Head of caudate nucleus (tissue), 42 donors: ENCODE data around the gene MED10.
"Not testable (repeated sequence)": the region's sequence is repeated elsewhere in the genome, so short reads cannot be mapped to it uniquely, and the experiment has no call there.

Source experiments
- DNase-seq, 42 donors: peaks; one replicate each; pipeline versions ENCODE4 v3.0.0 to v3.0.0-alpha.2; 2020 to 2021; ENCODE audit warnings: mixed read lengths in 7 of 42
- intact Hi-C: fragments of 100-400 bp; cut with DNase I; formaldehyde crosslinking; loops from one replicate; pipeline ENCODE4 v1.15.0; 2022

The MED10 gene

DNA sequence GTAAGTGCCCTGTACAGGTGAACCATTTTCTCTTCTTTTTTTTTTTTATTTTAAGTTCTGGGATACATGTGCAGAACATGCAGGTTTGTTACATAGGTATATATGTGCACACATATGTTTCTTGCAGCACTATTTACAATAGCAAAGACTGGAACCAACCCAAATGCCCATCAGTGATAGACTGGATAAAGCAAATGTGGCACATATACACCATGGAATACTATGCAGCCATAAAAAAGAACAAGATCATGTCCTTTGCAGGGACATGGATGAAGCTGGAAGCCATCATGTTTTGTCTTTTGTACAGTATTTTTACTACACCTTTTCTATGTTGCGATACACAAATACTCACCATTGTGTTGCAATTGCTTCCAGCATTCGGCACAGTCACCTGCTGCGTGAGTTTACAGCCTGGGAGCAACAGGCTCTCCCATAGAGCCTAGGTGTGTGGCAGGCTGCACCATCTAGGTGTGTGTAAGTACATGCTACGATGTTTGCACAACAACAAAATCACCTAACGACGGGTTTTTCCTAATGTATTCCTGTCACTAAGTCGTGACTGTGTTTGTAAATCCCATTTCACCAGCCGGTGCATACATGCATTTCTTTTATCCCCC lies 20.4 kb downstream of the MED10 start:
- intact Hi-C loops = not testable (repeated sequence)
- peak in 2 of 42 donors; percentile 5 to 10 for DNase-seq

DNA sequence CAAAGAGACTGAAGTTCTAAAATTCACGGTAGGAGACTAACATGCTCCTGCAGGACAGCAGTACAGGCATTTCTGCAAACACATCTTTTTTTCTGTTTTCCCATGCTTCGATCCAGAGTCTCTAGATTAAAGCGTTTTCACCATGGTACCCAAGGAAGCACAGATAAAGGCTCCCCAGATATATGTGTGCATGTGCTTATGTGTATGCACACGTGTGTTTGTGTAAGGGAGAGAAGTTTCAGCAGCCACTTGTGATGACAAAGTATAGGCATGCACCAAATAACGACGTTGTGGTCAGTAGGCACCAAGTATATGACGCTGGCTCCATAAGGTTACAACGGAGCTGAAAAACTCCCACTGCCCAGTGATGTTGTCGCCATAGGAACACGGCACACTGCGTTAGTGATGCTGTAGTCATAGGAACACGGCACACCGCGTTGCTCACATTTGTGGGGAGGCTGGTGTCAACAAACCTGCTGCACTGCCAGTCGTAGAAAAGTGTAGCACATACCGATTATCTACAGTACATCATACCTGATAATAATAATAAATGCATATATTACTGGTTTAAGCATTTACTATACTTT lies 21.7 kb downstream of the MED10 start:
- intact Hi-C loops = no loop called here
- no peak for DNase-seq

DNA sequence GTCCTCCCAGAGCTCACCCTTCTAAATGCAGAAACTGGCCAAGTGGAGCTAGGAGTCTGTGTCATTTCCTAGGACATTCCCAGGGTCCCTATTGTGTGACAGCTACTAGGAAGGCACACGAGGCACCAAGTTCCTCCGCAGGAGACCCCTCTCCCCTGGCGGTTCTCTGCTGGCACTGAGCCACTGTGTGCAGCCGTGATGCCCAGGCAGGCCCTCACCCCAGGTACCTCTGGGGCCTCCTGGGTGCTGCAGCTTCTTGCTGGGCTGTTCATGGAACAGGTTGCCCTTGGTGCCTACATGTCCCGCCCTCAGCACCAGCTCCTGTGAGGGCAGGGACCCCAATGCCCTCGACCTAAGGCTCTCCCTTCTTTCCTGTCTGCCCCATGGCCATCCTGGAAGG lies 23.1 kb downstream of the MED10 start:
- no peak for DNase-seq
- intact Hi-C loops = no loop called here

DNA sequence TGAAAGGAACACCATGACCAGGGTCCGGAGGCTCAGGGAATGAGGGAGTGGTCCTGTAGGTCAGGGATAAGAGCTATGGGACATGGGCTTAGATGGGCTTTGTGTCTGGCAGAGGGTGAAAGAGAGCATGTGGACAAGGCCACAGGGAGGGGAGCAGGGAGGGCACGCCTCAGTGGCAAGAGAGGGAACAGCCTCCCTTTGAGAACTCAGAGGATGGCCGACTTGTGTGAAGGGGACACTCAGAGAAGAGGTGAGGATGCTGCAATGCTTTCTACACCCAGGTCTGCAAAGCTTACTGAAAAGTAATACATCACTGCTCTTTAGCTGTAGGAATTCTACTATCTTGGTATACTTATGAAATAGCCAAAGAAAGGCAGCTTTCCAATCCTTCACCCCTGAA lies 23.5 kb downstream of the MED10 start:
- intact Hi-C loops = no loop called here
- DNase-seq = no peak

DNA sequence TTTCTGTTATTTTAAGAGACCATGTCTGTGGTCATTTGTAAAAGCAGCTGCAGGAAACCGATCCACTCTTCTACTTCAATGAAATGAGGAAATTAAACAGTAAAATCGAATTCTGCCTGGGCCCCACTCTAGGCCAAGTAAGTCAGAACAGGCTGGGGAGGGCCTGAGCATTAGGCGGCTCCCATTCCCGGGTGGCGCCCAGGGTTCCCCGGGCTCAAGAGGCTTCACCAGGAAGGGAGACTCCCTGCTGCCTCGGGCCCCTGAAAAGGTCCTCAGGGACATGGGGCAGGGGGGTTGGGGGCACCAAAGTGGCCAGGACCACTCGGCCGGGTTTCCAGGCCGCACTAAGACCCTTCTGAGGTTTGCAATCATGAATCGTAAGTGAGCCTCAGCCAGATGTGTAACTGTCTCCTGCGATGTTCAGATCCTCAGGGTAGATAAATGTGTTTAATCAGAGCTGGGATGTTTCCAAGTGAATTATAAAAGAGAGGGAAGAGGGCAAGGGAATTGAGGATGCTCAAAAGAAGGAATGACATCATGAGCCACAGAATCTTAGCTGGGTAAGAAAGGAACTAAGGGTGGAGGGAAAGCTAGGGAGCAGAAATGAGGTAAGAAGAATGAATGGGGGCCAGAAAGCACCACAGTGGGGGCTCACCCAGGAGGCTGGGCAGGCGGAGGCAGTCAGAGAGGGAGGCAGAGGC lies 24.6 kb downstream of the MED10 start:
- intact Hi-C loops = no loop called here
- no peak for DNase-seq

DNA sequence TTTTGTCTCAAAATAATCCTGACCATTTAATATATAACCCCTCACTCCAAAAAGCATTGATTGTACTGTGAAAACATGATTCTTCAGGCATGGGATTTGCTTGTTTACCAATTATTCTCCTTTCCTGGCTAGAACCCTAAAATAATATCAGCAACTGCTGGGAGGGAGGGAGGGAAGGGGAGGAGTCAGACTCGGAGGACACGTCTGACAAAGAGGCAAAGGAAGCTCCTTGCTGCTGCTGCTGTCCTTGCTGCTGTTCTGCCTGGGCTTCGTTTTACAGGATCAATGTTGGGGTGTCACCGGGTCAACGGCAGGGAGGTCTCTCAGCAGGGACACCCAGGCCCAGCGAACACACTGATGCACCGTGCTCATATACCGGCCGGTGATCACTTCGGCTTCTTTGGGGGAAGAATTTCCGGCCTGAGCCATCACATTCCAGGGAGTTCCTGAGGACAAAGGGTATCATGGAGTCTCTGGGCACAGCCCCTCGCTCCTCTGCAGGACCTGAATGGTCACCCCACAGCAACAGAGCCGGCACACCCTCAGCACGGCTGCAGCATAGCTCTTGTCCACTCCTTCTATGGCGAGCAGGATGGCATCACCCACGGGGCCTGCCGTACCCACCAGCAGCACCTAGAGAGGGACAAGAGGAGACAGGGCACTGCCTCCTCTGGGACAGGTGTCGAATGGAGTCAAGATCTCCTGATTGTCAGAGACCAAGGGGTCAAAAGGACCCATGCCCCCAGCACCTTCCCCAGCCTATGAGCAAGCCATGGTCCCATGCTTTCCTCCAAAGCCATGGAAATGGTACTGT lies 27.9 kb downstream of the MED10 start:
- intact Hi-C loops = no loop called here
- DNase-seq = no peak

DNA sequence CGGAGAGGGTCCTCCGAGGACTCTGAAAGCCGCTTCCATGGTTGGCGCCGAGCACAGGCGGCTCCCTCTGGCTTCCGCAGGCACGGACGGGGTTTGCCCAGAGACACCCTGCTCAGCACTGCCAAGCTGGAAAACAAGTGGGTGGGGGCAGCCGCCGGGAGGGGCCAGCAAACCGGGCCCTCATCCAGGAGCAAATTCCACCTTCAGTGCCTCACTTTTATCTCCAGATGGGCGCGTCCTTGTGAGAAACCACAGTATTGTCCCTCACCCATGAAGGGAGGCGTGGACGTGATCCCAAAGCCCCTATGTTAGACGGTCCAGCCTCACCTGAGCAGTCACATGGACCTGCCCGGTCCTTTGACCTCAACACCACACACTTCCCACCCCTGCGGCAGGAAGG lies 29.0 kb downstream of the MED10 start:
- no peak for DNase-seq
- intact Hi-C loops = no loop called here

DNA sequence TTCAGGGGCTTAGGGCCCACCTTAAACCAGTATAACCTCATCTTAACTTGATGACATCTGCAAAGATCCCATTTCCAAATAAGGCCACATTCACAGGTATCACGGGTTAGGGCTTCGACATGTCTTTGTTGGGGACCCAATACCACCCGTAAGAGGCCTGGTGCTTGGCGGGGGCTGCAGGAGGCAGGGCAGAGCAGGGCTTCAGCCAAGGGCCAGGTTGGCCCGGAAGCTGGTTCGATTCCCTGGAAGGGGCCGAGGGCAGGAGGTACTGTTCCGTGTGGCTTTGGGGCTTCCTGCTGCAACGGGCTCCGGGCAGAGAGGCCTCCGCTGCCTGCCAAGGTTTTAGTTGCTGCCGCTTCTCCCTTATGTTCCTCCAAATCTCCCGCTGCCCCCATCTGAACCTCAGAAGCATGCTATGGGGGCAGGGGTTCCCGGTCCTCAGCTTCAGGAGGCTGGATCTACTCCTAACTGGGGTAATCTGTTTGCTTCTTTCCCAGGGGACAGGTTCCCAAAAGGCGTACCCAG lies 29.8 kb downstream of the MED10 start:
- intact Hi-C loops = no loop called here
- DNase-seq = no peak

DNA sequence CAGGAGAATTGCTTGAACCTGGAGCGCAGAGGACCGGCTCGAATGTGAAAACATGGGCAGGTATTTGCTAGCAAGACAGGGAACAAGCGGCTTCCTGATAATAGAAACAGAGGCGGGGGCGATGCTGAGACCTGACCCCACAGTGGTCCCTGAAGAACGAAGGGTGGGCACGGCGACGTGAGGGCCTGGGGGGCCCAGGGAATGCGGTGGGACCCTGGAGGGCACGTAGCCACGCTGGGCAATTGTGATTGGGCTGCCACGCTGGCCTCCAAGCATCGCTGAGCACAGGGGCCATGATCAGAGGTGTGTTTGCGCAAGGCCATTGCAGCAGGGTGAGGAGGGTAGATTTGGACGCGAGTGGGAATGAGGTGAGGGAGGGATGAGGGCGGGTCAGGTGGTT lies 30.7 kb downstream of the MED10 start:
- intact Hi-C loops = no loop called here
- DNase-seq = no peak

DNA sequence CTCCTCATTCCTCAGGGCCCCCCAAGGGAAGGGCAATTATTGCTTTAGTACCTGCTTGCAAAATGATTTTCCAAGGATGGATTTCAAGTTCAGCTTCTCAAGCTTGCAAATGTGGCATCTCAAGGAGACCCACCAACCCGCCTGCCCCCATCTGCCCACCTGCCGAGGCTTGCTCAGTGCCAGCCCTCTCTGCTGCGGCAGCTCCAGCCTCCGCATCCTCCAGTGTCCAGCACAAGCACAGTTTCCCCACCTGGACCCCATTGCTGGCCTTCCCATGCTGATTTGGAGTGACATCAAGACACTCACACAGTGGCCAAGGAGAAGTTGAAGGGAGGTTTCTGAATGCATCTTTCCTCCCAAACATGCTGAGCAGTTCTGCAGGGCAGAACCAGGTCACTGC lies 31.2 kb downstream of the MED10 start:
- intact Hi-C loops = no loop called here
- DNase-seq = no peak

DNA sequence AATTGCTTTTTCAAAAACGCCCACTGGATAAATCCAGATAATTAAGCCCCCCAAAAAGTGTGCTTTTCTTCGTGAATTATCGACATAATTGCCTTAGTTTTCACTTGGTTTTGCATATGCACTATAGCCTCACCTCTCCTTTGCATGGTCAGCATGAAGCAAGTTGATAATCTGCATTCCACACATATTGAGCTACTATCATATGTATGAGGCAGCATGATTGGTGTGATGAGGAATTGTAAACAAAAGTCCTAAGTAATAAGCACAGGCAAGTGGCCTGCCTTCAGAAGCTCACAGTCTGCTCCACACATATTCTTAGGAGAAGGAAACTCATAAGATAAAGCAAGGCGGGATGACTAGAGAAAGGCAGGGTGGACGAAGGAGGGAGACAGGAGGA lies 33.8 kb downstream of the MED10 start:
- DNase-seq = no peak
- intact Hi-C loops = no loop called here

DNA sequence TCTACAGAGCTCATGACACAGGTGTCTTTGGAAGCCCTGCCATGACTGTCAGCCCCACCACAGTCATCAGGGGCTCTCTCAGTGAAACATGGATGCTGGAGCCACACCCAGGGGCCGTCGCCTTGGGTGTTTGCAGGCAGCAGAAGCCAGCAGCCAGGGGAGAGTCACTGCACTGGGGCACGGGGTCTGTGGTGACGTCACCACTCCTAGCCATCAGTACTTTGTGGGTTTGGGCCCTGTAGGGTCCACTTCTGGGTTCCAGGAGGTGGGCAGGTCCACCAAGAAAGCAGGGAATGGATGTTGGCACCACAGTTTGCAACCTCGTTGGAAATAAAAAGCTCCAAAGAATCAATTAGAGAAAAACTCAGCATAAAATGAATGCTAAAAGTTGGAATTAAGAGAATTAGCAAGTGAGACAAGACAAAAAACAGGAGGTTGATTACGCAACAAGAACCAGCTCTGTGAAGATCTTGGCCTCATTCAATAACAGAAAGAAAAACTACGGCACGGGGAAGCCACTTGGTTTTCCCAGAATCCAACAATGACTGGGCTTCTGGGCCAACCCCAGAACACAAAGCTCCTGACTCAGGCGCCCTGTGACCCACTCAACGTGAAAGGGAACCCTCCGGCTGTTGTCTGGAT lies 34.3 kb downstream of the MED10 start:
- DNase-seq = peak in 2 of 42 donors; percentile 20 to 54
- intact Hi-C loops = no loop called here

DNA sequence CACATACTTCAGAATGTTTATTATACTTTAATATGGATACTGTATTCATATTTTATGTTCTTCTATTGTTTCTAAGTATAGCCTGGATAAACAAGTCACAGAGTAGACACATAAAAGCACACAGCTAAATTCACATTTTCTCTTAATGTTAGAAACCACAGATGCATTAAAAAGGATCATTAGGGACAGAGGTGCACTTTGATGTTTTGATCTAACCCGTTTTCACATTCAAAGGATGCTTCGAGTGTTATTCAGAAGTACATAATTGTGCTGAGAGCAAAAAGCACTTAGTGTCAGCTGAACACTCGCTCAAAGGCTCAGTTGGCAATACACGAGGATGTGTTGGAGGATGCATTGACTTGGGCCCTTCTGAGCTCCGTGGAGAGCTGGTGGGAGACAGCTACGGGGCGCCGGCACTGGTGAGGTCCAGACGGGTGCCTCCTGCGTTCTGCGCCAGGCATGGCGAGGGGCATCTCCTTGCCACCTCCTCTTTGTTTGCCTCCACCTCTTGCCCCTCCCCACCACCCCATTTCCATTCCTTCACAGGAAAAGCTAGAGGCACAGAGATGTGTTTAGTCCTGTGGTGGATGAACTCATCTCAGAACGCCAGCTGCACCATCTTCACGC lies 35.5 kb downstream of the MED10 start:
- DNase-seq = no peak
- intact Hi-C loops = no loop called here

DNA sequence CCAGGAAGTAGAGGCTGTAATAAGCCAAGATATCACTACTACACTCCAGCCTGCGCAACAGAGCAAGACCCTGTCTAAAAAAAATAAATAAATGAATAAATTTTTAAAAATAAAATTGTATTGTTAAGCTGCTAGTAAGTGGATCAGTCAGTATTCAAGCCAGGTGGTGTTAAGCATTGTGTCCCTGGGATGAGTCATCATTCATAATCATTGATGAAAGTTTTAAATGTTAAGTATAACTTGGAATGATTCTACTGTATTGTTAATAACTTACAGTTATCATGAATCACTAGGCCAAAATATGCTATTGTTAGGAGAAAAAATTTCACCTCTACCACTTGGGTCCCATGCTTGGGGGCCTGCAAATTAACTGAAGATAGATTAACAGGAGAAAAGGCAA lies 38.2 kb downstream of the MED10 start:
- DNase-seq = no peak
- intact Hi-C loops = no loop called here

DNA sequence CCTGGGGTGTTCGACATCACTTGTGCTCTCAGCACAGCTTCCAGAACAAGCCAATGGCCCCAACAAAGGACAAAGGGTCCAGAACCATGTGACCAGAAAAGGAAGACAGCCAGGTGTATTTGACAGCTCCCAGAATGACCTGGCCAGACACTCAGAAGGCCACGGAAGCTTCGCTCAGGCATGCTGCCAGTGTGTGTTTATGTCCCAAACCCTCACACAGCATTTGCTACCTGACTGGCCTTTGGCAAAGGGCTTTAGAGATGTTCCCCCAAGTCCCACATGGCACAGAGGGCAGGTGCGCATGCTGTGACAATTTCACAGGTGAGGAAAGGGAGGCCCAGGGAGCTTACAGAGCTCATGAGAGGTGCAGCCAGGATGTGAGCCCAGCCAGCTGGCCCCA lies 39.5 kb downstream of the MED10 start:
- DNase-seq = no peak
- intact Hi-C loops = no loop called here

DNA sequence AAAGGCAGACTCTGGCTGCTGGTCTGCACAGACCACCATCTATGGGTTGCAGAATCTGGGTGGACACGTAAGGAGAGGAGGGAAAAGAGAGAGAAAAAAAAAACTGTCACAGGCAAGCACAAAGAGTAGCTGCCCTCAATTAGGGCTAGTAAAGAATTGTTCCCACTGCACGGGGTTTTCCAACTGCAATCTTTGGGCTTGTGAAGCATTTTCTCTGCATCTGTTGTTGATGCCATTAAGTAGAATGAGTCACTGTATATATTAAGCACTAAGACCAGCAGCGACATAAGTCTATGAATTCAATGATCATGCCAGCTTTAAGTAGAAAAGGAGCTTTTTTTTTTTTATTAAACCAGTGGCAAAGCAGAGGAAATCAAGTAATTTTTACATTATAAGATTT lies 40.2 kb downstream of the MED10 start:
- no peak for DNase-seq
- intact Hi-C loops = no loop called here

DNA sequence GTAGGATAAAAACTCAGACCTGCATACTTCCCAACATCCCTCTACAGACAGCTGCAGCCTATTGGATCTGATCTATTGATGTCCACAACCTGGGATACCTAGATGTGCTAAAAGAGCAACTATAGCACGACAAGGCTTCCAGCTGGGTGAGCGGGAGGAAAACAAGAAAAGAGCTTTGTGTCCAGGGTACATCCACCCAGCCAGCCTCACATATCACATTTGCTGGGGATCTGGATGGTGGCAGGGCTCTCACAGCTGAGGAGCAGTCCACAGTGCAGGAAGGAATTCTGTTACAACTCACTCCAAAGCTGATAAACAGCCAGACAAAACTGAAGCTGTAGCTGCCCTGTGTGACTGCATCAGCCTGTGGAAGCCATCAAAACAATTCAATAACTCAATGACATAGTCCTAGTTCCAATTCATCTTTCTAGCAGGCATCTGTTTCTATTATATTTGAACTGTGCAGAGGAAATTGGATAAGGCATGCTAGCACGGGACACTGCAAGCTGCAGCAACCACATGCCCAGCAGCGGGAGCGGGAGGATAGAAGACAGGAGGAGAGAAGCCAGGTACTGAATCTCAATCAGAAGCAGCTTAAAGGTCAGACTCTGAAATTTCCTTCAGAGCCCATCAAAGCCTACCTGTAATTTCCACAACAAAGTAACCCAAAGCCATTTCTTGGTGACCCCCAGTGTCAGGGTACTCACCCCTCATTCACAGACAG lies 45.0 kb downstream of the MED10 start:
- peak in 6 of 42 donors; percentile 8 to 53 (median 20) for DNase-seq
- intact Hi-C loops = no loop called here

DNA sequence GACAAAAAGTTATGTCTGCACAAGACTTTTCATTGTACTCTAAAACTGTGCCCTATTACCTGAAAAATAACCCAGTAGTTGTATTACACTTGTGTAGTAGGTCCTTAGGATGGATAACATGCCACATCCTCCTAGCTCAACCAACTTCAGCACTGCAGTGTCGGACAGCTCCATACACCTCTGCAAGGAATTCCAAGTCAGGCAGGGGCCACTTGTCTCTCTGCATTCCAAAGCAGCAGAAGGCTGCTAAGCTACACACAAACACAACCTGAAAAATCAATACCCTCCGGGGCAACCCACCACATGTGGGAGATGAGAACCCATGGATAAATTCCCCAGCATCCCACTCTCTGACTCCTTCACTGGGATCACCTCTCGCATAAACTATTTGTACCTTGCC lies 50.2 kb downstream of the MED10 start:
- DNase-seq = no peak
- intact Hi-C loops = loop anchor here (10.0 kb wide), 1 partner anchor 1353 kb away; no protein-coding TSS in a partner anchor
